Nephron (organoid): Measurements from ENCODE around the gene MRPS11.
"Not testable (repeated sequence)": the region's sequence is repeated elsewhere in the genome, so short reads cannot be mapped to it uniquely, and the experiment has no call there.

Experiments used
- H3K27ac Mint-ChIP-seq, 3 experiments: 2 replicates each; pipeline ENCODE4 v1.8.0; 2020; ENCODE audit warnings: mixed read lengths in 3 of 3, mild to moderate bottlenecking in 2 of 3, moderate library complexity in 1 of 3
- H3K27me3 Mint-ChIP-seq: 2 replicates; pipeline ENCODE4 v1.8.0; 2021; ENCODE audit warnings: low read depth, mild to moderate bottlenecking, moderate library complexity, mixed read lengths
- H3K36me3 Mint-ChIP-seq: 2 replicates; pipeline ENCODE4 v1.8.0; 2020; ENCODE audit warnings: low read depth, mixed read lengths
- H3K4me1 Mint-ChIP-seq: 2 replicates; pipeline ENCODE4 v1.8.0; 2020; ENCODE audit warnings: mixed read lengths
- H3K4me3 Mint-ChIP-seq, 3 experiments: 2 replicates each; pipeline ENCODE4 v1.8.0; 2020; ENCODE audit warnings: mild to moderate bottlenecking in 3 of 3, mixed read lengths in 3 of 3, moderate library complexity in 2 of 3
- H3K9me3 Mint-ChIP-seq: 2 replicates; pipeline ENCODE4 v1.8.0; 2020; ENCODE audit warnings: mixed read lengths
- TF ChIP-seq, protein P1 (sequence below), 3 experiments: fragments of 200-600 bp; sonication (generic); IDR thresholded peaks; one replicate each; pipeline ENCODE4 v1.5.0; 2021; ENCODE audit warnings: antibody characterized with exemption in 3 of 3; ENCODE audit not compliant: unreplicated experiment in 3 of 3

Gene MRPS11

DNA sequence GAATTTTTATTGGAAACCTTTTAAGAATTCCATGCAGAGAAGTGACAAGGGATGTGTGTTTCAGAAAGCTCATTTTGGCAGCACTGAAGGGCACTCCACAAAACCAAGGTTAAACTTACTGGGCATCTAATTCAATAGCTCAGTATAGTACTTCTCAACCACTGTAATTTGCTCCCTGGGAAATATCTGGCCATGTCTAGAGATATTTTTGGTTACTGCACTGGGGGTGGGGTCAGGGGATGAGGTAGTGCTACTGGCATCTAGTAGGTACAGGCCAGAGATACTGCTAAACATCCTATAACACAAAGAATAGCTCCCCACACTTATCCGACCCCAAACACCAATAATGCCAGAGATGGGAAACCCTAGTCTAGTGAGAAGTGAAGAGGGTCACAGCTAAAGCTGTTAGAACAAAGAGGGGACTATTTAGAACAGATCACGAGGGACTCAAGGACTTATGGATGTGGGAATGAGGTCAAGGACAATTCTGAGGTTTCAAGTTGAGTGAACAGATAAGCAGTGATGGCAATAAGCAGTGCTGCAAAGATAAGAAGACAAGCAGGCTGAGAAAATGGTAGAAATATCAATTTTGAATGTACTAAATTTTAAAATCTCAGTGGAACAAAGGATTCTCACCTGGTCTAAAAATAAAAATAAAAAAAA lies 3.5 kb upstream of the MRPS11 start:
- peaks cover 15% of the 10 kb centered on the region for H3K4me1 Mint-ChIP-seq
- peak overlapping the region; percentile 30 to 75 (median 60) for H3K4me3 Mint-ChIP-seq
- no peaks in the 10 kb centered on the region for H3K27me3 Mint-ChIP-seq
- TF ChIP-seq, protein P1, sequence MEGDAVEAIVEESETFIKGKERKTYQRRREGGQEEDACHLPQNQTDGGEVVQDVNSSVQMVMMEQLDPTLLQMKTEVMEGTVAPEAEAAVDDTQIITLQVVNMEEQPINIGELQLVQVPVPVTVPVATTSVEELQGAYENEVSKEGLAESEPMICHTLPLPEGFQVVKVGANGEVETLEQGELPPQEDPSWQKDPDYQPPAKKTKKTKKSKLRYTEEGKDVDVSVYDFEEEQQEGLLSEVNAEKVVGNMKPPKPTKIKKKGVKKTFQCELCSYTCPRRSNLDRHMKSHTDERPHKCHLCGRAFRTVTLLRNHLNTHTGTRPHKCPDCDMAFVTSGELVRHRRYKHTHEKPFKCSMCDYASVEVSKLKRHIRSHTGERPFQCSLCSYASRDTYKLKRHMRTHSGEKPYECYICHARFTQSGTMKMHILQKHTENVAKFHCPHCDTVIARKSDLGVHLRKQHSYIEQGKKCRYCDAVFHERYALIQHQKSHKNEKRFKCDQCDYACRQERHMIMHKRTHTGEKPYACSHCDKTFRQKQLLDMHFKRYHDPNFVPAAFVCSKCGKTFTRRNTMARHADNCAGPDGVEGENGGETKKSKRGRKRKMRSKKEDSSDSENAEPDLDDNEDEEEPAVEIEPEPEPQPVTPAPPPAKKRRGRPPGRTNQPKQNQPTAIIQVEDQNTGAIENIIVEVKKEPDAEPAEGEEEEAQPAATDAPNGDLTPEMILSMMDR (IDR thresholded peaks at IDR 0.05; ENCODE audit: unreplicated experiment in 3 of 3), result no peak
- peaks cover 43% of the 10 kb centered on the region for H3K36me3 Mint-ChIP-seq
- no peak overlapping the region for H3K27ac Mint-ChIP-seq
- H3K9me3 Mint-ChIP-seq, result no peaks in the 10 kb centered on the region

DNA sequence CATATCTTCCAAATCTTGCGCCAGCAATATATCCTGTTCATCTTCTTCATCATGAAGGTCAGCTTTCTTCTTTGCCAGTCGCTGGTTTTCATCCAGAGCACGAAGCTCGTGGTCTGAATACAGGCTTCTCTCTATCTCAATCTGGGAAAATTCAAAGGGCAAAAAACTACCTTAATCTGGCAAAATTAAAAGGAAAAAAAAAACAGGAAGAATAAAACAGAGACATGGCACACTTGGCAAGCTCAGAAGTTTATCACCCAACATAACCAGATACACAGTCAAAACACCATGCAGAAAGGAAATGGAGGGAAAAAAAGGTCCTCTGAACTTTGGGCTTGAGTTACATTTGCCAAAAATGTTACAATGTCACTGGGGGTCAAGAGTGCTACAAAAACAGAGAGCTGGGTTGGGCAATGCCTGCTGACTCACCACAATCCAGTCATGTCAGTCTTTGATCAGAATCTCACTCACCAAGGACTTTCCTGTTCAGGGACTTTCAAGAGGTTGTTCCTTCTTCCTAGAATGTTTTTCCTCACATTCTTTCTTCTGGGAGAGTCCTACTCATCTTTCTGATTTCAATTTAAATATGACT lies 1.8 kb upstream of the MRPS11 start:
- H3K36me3 Mint-ChIP-seq, result peaks cover 32% of the 10 kb centered on the region
- TF ChIP-seq, protein P1 (IDR thresholded peaks at IDR 0.05; ENCODE audit: unreplicated experiment in 3 of 3), result no peak
- peaks cover 15% of the 10 kb centered on the region for H3K4me1 Mint-ChIP-seq
- H3K9me3 Mint-ChIP-seq, result no peaks in the 10 kb centered on the region
- no peak overlapping the region for H3K27ac Mint-ChIP-seq
- H3K4me3 Mint-ChIP-seq, result peak overlapping the region in 2 of 3 experiments; percentile 79 to 95
- no peaks in the 10 kb centered on the region for H3K27me3 Mint-ChIP-seq

DNA sequence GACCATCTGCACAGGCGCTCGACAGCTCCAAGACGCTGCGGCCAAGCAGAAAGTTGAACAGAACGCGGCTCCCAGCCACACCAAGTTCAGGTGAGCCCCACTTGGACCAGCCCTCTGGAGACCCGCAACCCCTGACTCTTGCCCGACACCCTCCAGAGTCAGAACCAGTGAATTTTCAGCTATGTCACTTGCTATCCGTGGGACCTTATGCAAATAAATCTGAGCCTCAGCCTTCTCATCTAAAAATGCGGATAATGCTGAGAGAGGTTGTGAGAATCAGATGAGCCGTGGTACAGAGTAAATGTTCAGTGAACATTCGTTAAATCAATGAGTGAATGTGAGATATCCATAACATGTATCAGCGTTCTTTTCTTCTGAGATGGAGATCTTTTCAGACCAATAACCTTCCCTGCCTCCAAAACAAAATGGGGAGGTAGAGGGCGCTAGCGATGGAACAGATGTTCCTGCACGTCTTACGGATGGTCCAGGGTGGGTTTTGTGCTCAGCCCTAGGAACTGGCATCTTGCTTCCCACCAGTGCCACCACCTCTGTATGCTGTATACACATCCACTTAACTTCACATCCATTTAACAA lies 524 bp downstream of the MRPS11 start:
- TF ChIP-seq, protein P1 (IDR thresholded peaks at IDR 0.05; ENCODE audit: unreplicated experiment in 3 of 3), result peak in 1 of 3 experiments; percentile 15
- H3K36me3 Mint-ChIP-seq, result peaks cover 34% of the 10 kb centered on the region
- no peaks in the 10 kb centered on the region for H3K9me3 Mint-ChIP-seq
- no peaks in the 10 kb centered on the region for H3K27me3 Mint-ChIP-seq
- peak overlapping the region in 1 of 3 experiments; percentile 95 for H3K4me3 Mint-ChIP-seq
- peaks cover 15% of the 10 kb centered on the region for H3K4me1 Mint-ChIP-seq
- peak overlapping the region; percentile 100 for H3K27ac Mint-ChIP-seq

DNA sequence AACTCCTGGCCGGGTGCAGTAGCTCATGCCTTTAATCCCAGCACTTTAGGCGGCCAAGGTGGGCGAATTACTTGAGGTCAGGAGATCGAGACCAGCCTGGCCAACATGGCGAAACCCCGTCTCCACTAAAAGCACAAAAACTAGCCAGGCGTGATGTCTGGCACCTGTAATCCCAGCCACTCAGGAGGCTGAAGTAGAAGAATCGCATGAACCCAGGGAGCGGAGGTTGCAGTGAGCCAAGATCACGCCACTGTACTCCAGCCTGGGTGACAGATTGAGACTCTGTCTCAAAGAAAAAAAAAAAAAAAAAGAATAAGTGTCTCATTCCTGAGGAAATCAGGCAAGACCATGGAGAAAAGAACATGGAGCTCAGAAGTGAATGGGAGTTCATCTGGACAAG lies 1.2 kb downstream of the MRPS11 start:
- H3K9me3 Mint-ChIP-seq, H3K27me3 Mint-ChIP-seq: not testable (repeated sequence)
- Mint-ChIP-seq H3K4me3 (peak overlapping the region in 1 of 3 experiments; percentile 95), H3K36me3 (peaks cover 33% of the 10 kb centered on the region), H3K4me1 (peaks cover 15% of the 10 kb centered on the region), H3K27ac (peak overlapping the region in 2 of 3 experiments; percentile 100)

DNA sequence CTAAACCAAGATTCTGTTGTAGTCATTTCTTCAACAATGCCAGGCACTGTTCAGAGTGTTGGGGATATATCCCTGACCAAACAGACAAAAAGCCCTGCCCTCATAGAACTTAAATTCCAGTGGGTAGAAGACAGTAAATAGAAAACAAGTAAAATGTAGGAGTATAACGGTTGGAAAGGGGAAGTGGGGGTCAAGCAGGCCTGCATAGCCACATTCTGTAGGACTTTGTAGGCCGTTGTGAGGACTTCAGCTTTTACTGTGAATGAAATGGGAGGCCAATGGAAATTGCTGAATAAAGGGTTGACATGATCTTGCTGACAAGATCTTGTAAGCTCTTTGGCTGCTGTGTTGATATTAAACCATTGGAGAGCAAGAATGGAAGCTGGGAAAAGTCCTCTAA lies 1.8 kb downstream of the MRPS11 start:
- TF ChIP-seq, protein P1 (IDR thresholded peaks at IDR 0.05; ENCODE audit: unreplicated experiment in 3 of 3), result no peak
- H3K4me3 Mint-ChIP-seq, result no peak overlapping the region

DNA sequence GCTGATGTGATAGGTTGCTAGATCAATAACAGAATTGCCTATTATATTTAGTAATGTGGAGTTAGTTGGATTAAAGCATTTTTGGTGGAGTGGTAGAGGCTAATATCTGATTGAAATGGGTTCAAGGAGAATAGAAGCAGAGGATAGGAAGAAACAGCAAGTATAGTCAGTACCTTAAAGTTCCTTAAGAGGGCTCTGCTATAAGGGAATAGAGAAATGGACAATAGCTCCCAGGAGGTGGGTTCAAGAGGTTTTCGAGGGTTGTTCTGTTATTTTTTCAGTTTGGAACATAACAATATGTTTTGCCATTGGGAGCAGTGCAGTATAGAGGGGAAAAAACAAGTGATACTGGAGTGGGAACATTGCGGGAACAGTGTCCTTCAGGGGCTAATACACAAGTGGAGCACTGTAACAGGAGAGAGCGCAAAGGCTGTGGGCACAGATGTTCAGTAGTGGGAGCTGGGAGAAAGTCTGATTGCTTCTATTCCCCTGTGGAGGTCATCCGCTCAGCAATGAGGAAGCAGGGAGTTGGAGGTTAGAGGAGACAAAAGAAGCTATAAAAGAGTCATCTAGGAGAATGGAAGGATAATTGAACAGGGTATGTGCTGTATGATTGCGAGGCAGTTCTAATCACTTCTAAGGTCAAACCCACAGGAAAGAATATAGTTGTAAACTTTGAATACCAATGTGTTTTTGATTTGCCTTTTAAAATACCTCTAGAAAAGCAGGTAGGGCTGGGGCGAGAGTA lies 3.3 kb downstream of the MRPS11 start:
- Mint-ChIP-seq H3K4me3 (no peak overlapping the region), H3K27ac (no peak overlapping the region), H3K9me3 (no peaks in the 10 kb centered on the region), H3K36me3 (peaks cover 23% of the 10 kb centered on the region), H3K4me1 (peaks cover 15% of the 10 kb centered on the region), H3K27me3 (no peaks in the 10 kb centered on the region)
- TF ChIP-seq, protein P1 (IDR thresholded peaks at IDR 0.05; ENCODE audit: unreplicated experiment in 3 of 3), result no peak

More for the DNA sequence above, 1.8 kb downstream of the MRPS11 start:
- Mint-ChIP-seq H3K9me3 (no peaks in the 10 kb centered on the region), H3K27me3 (no peaks in the 10 kb centered on the region), H3K27ac (no peak overlapping the region), H3K36me3 (peaks cover 28% of the 10 kb centered on the region), H3K4me1 (peaks cover 15% of the 10 kb centered on the region)
